Stomach (tissue), 9 donors: ENCODE data around the gene VTI1A. TPM values are rescaled to one million over a fixed set of nuclear protein-coding genes. Genes with fewer than 3 reads are reported as not detected.

Experiments
- DNase-seq, 2 donors: peaks; one replicate each; pipeline versions ENCODE4 v3.0.0 to v3.0.0-alpha.2; 2013 to 2019
- H3K27ac ChIP-seq, 5 donors: fragments of 200-600 bp in 4 of 5; sonication (generic) in 4 of 5; one replicate each; pipeline ENCODE4 v1.5.1; 2013 to 2019; ENCODE audit warnings: mild to moderate bottlenecking in 1 of 5, moderate library complexity in 1 of 5
- H3K27me3 ChIP-seq, 3 donors: fragments of 200-600 bp; sonication (generic); one replicate each; pipeline ENCODE4 v1.5.1; 2017 to 2019; ENCODE audit warnings: mixed run types in 1 of 3
- H3K36me3 ChIP-seq, 4 donors: fragments of 200-600 bp; sonication (generic); 1 replicate in 3 of 4; 2 replicates in 1 of 4; pipeline ENCODE4 v1.5.1; 2016 to 2019
- H3K4me1 ChIP-seq, 4 donors: fragments of 200-600 bp; sonication (generic); one replicate each; pipeline ENCODE4 v1.5.1; 2016 to 2019
- H3K4me3 ChIP-seq, 4 donors: fragments of 200-600 bp; sonication (generic) in 3 of 4; one replicate each; pipeline ENCODE4 v1.5.1; 2016 to 2019; ENCODE audit warnings: mild to moderate bottlenecking in 1 of 4
- H3K9me3 ChIP-seq, 4 donors: fragments of 200-600 bp; sonication (generic); one replicate each; pipeline ENCODE4 v1.5.1; 2016 to 2019
- EP300 ChIP-seq: sonication (generic); formaldehyde crosslinking; IDR thresholded peaks from one replicate; pipeline ENCODE4 v1.6.1; 2017; ENCODE audit warnings: antibody characterized with exemption
- POLR2A ChIP-seq, 4 donors: fragments of 450-650 bp; IDR thresholded peaks; one replicate each; pipeline ENCODE4 v1.6.1; 2016; ENCODE audit warnings: antibody characterized with exemption in 4 of 4, control low read depth in 2 of 4, mild to moderate bottlenecking in 1 of 4, moderate library complexity in 1 of 4
- POLR2AphosphoS5 ChIP-seq, 3 donors: sonication (generic); formaldehyde crosslinking; IDR thresholded peaks; one replicate each; pipeline ENCODE4 v1.6.1; 2016; ENCODE audit warnings: antibody characterized with exemption in 3 of 3
- WGBS, 5 donors: extraction: QIAGEN DNeasy Blood & Tissue Kit in 3 of 5; methylation state at CpG; one replicate each; pipeline versions ENCODE4 v1.1.5 to v1.1.7; 2013 to 2018; 5-methylcytosine and 5-hydroxymethylcytosine counted together
- intact Hi-C: fragments of 100-400 bp; cut with DNase I; formaldehyde crosslinking; loops from one replicate; pipeline ENCODE4 v1.15.1; 2023; ENCODE audit warnings: low total_unique reads
- polyA plus RNA-seq, 3 donors: library from polyadenylated mRNA; stranded (reverse); fragments of 200-250 nt; gene quantifications; one replicate each; pipeline ENCODE4 v1.2.3, GENCODE V29; 2013
- total RNA-seq, 5 donors: library from RNA; depleted of rRNA; stranded (reverse); fragments of >200 nt; gene quantifications; one replicate each; pipeline versions ENCODE4 v1.1.0 to v1.2.3, GENCODE V29; 2014 to 2016
- TF ChIP-seq, protein P1 (sequence below), 7 experiments: fragments of 450-650 bp in 4 of 7; fragments of 200-600 bp in 3 of 7; sonication (generic) in 3 of 7; IDR thresholded peaks; one replicate each; pipeline ENCODE4 v1.5.1; 2016 to 2019; ENCODE audit warnings: antibody characterized with exemption in 7 of 7, control low read depth in 2 of 7, mild to moderate bottlenecking in 1 of 7
- donor health status: healthy with polysubstance abuse.
- donor health status: Bipolar disorder and iron deficiency.
- donor health status: healthy.

VTI1A gene
- total and polyA plus RNA-seq, 8 donors, result 6.5 to 222 (median 57.4) TPM

GRCh38 chr10:112711366-112711765 is 264.4 kb downstream of the VTI1A start:
- peaks cover 0 to 9% (median 4%) of the 10 kb centered on the region in 4 donors for H3K4me1 ChIP-seq
- H3K27ac ChIP-seq, result no peak overlapping the region
- WGBS, 5 donors, result 86 to 91% (median 90%) methylated on average over 8 of the region's 8 CpGs
- H3K36me3 ChIP-seq, result no peaks in the 10 kb centered on the region
- no peak overlapping the region for H3K4me3 ChIP-seq
- H3K27me3 ChIP-seq, result no peaks in the 10 kb centered on the region
- intact Hi-C loops, result no loop called here
- no peak for TF ChIP-seq POLR2AphosphoS5 (IDR thresholded peaks at IDR 0.05)
- TF ChIP-seq, protein P1, sequence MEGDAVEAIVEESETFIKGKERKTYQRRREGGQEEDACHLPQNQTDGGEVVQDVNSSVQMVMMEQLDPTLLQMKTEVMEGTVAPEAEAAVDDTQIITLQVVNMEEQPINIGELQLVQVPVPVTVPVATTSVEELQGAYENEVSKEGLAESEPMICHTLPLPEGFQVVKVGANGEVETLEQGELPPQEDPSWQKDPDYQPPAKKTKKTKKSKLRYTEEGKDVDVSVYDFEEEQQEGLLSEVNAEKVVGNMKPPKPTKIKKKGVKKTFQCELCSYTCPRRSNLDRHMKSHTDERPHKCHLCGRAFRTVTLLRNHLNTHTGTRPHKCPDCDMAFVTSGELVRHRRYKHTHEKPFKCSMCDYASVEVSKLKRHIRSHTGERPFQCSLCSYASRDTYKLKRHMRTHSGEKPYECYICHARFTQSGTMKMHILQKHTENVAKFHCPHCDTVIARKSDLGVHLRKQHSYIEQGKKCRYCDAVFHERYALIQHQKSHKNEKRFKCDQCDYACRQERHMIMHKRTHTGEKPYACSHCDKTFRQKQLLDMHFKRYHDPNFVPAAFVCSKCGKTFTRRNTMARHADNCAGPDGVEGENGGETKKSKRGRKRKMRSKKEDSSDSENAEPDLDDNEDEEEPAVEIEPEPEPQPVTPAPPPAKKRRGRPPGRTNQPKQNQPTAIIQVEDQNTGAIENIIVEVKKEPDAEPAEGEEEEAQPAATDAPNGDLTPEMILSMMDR (IDR thresholded peaks at IDR 0.05), result no peak
- TF ChIP-seq EP300, result no peak
- no peak for TF ChIP-seq POLR2A (IDR thresholded peaks at IDR 0.05)
- DNase-seq, result no peak
- H3K9me3 ChIP-seq, result no peaks in the 10 kb centered on the region

GRCh38 chr10:112712536-112712935 is 265.5 kb downstream of the VTI1A start:
- Histone ChIP-seq H3K4me3 (no peak overlapping the region), H3K27ac (no peak overlapping the region), H3K4me1 (peaks cover 4 to 9% (median 7%) of the 10 kb centered on the region in 4 donors), H3K27me3 (no peaks in the 10 kb centered on the region), H3K36me3 (no peaks in the 10 kb centered on the region), H3K9me3 (no peaks in the 10 kb centered on the region)
- no peak for TF ChIP-seq POLR2A (IDR thresholded peaks at IDR 0.05)
- TF ChIP-seq, protein P1 (IDR thresholded peaks at IDR 0.05), result no peak
- no peak for TF ChIP-seq EP300
- no peak for TF ChIP-seq POLR2AphosphoS5 (IDR thresholded peaks at IDR 0.05)
- WGBS, 5 donors, result 56 to 76% (median 66%) methylated on average over 2 of the region's 2 CpGs
- intact Hi-C loops, result no loop called here
- no peak for DNase-seq

GRCh38 chr10:112713411-112713810 is 266.4 kb downstream of the VTI1A start:
- no peak overlapping the region for H3K4me3 ChIP-seq
- no peaks in the 10 kb centered on the region for H3K9me3 ChIP-seq
- no peak overlapping the region for H3K27ac ChIP-seq
- no peak for DNase-seq
- intact Hi-C loops, result no loop called here
- H3K27me3 ChIP-seq, result no peaks in the 10 kb centered on the region
- H3K4me1 ChIP-seq, result peaks cover 0 to 9% (median 3%) of the 10 kb centered on the region in 4 donors
- no peaks in the 10 kb centered on the region for H3K36me3 ChIP-seq
- WGBS, 5 donors, result 94 to 99% (median 97%) methylated on average over 2 of the region's 2 CpGs
- no peak for TF ChIP-seq POLR2A (IDR thresholded peaks at IDR 0.05)
- TF ChIP-seq, protein P1 (IDR thresholded peaks at IDR 0.05), result no peak

GRCh38 chr10:112715581-112715980 is 268.6 kb downstream of the VTI1A start:
- intact Hi-C loops, result no loop called here
- 89 to 95% (median 92%) methylated on average over 5 of the region's 5 CpGs for WGBS, 5 donors

More at GRCh38 chr10:112715581-112715980, 268.6 kb downstream of the VTI1A start:
- no peak for DNase-seq
- Histone ChIP-seq H3K36me3 (no peaks in the 10 kb centered on the region), H3K27ac (no peak overlapping the region), H3K27me3 (no peaks in the 10 kb centered on the region), H3K4me1 (peaks cover 0 to 9% (median 3%) of the 10 kb centered on the region in 4 donors), H3K4me3 (no peak overlapping the region), H3K9me3 (no peaks in the 10 kb centered on the region)
- TF ChIP-seq, protein P1 (IDR thresholded peaks at IDR 0.05), result no peak
- no peak for TF ChIP-seq EP300
- TF ChIP-seq POLR2A (IDR thresholded peaks at IDR 0.05), result no peak
- TF ChIP-seq POLR2AphosphoS5 (IDR thresholded peaks at IDR 0.05), result no peak
